GM12878 (cell line): ENCODE results near the gene PIGL. TPM values are rescaled to one million over a fixed set of nuclear protein-coding genes. Genes with fewer than 3 reads are reported as not detected.
"Not testable (repeated sequence)": the region's sequence is repeated elsewhere in the genome, so short reads cannot be mapped to it uniquely, and the experiment has no call there.

Experiments
- ATAC-seq: fragments of 200-7000 bp; cut with Tn5 transposase; 3 replicates; pipeline ENCODE4 v1.9.1; 2020; ENCODE audit warnings: mild to moderate bottlenecking, moderate library complexity
- BruUV-seq: library from RNA; stranded (reverse); fragments of 400-500 nt; replicated peaks from 2 replicates; lab custom pipeline; 2021; lab: Mats Ljungman, UMichigan
- CTCF ChIA-PET: fragments of 300-600 bp; sonication (Branson Sonifier 250); formaldehyde crosslinking; extraction: SDS; loops from one replicate; lab custom pipeline; 2021; ENCODE audit warnings: inconsistent platforms; lab: Yijun Ruan, JAX
- POLR2A ChIA-PET: fragments of 350-600 bp; formaldehyde crosslinking; extraction: SDS; loops from one replicate; lab custom pipeline; 2021; ENCODE audit warnings: inconsistent platforms; lab: Charles Lee
- RAD21 ChIA-PET: fragments of 300-600 bp; sonication (Branson Sonifier 250); formaldehyde crosslinking; loops from one replicate; lab custom pipeline; 2023; ENCODE audit warnings: antibody characterized with exemption; ENCODE audit not compliant: unreplicated experiment; lab: Charles Lee
- SMC1A ChIA-PET: fragments of 300-600 bp; sonication (Branson Sonifier 250); formaldehyde crosslinking; loops from one replicate; lab custom pipeline; 2023; ENCODE audit not compliant: unreplicated experiment, uncharacterized antibody; lab: Charles Lee
- DNase-seq: peaks from one replicate; pipeline ENCODE4 v3.0.0-alpha.2; 2011; ENCODE audit warnings: low read depth, low spot score
- FAIRE-seq: peaks from 3 replicates; lab custom pipeline; 2011; peaks lifted over from hg19 to GRCh38; lab: Jason Lieb, UNC
- H2AFZ ChIP-seq: 2 replicates; pipeline ENCODE4 v1.6.0; 2011; ENCODE audit warnings: low read depth, low read length, control low read depth; ENCODE audit not compliant: control insufficient read depth
- H3K27ac ChIP-seq: 2 replicates; pipeline ENCODE4 v1.5.1; 2011; ENCODE audit warnings: control low read depth; ENCODE audit not compliant: control insufficient read depth, insufficient read depth
- H3K27me3 ChIP-seq, 2 experiments: replicated peaks in 1 of 2; 2 replicates each; pipeline versions ENCODE4 v1.6.0 to v1.6.1; 2011; ENCODE audit warnings: low read length in 1 of 2; ENCODE audit not compliant: control insufficient read depth in 2 of 2, insufficient read depth in 2 of 2
- H3K36me3 ChIP-seq, 2 experiments: 2 replicates each; pipeline ENCODE4 v1.5.1; 2011; ENCODE audit warnings: low read length in 1 of 2; ENCODE audit not compliant: control insufficient read depth in 2 of 2, insufficient read depth in 2 of 2
- H3K4me1 ChIP-seq: 2 replicates; pipeline ENCODE4 v1.6.1; 2011; ENCODE audit warnings: mild to moderate bottlenecking, low read length, moderate library complexity, mixed read lengths; ENCODE audit not compliant: control insufficient read depth, insufficient read depth
- H3K4me2 ChIP-seq: 2 replicates; pipeline ENCODE4 v1.6.0; 2011; ENCODE audit warnings: control low read depth; ENCODE audit not compliant: control insufficient read depth, insufficient read depth
- H3K4me3 ChIP-seq: fragments of 200-600 bp; sonication (generic); 2 replicates; pipeline ENCODE4 v1.5.1; 2016
- H3K79me2 ChIP-seq: 2 replicates; pipeline ENCODE4 v1.6.0; 2011; ENCODE audit warnings: low read length; ENCODE audit not compliant: control insufficient read depth, insufficient read depth
- H3K9ac ChIP-seq: 2 replicates; pipeline ENCODE4 v1.8.0; 2011; ENCODE audit warnings: low read length, control low read depth, mixed read lengths; ENCODE audit not compliant: control insufficient read depth, insufficient read depth
- H3K9me3 ChIP-seq: replicated peaks from 3 replicates; pipeline ENCODE4 v1.5.1; 2011; ENCODE audit warnings: mild to moderate bottlenecking, low read length; ENCODE audit not compliant: control insufficient read depth, insufficient read depth
- H4K20me1 ChIP-seq: 2 replicates; pipeline ENCODE4 v1.6.0; 2011; ENCODE audit not compliant: control insufficient read depth, insufficient read depth
- CHD2 ChIP-seq: IDR thresholded peaks from 2 replicates; pipeline ENCODE4 v1.6.1; 2011; ENCODE audit warnings: low read depth, low read length, improper control_type of control experiment, borderline replicate concordance
- E2F4 ChIP-seq: IDR thresholded peaks from 2 replicates; pipeline ENCODE4 v1.6.1; 2012; ENCODE audit warnings: low read depth, low read length, improper control_type of control experiment
- JUNB ChIP-seq: IDR thresholded peaks from 2 replicates; pipeline ENCODE4 v1.6.1; 2016; ENCODE audit warnings: antibody characterized with exemption, mild to moderate bottlenecking
- PAX8 ChIP-seq: fragments of 450-650 bp; IDR thresholded peaks from 2 replicates; pipeline ENCODE4 v1.6.1; 2017; ENCODE audit warnings: mild to moderate bottlenecking, moderate library complexity
- RUNX3 ChIP-seq: IDR thresholded peaks from 2 replicates; pipeline ENCODE4 v1.6.1; 2012; ENCODE audit warnings: low read length, inconsistent platforms
- TCF7 ChIP-seq: IDR thresholded peaks from 2 replicates; pipeline ENCODE4 v1.6.1; 2014; ENCODE audit warnings: antibody characterized with exemption, borderline replicate concordance
- ZBTB40 ChIP-seq: fragments of 450-650 bp; IDR thresholded peaks from 2 replicates; pipeline ENCODE4 v1.6.1; 2016; ENCODE audit warnings: mild to moderate bottlenecking, moderate library complexity, borderline replicate concordance
- WGBS: methylation state at CpG from one replicate; pipeline ENCODE4 v1.1.6; 2016; ENCODE audit warnings: low lambda C conversion rate; ENCODE audit not compliant: insufficient replicate concordance, insufficient coverage; ENCODE audit errors: missing lambda C conversion rate; 5-methylcytosine and 5-hydroxymethylcytosine counted together
- in situ Hi-C: fragments of 300-500 bp; cut with MboI; formaldehyde crosslinking; loops from 9 replicates; pipeline ENCODE4 v1.14.3; 2018; ENCODE audit warnings: mixed read lengths
- intact Hi-C: fragments of 100-400 bp; cut with micrococcal nuclease; formaldehyde crosslinking; loops from one replicate; pipeline ENCODE4 v1.14.2; 2022; ENCODE audit not compliant: unreplicated experiment
- polyA plus RNA-seq, 11 experiments: library from polyadenylated mRNA; depleted of rRNA in 4 of 11; unstranded in 6 of 11; stranded (reverse) in 5 of 11; fragments of >200 nt; fragmentation: Nextera tagmentation in 4 of 11; fragmentation: Illumina TruSeq in 1 of 11; extraction: Ambion mirVana in 4 of 11; extraction: Trizol in 1 of 11; gene quantifications; 1 replicate in 1 of 11; 2 replicates in 10 of 11; pipeline versions ENCODE4 v1.2.1 to v1.2.3, GENCODE V29; 2011 to 2016; ENCODE audit warnings: inconsistent platforms in 2 of 11, missing spikeins in 2 of 11, low read depth in 1 of 11
- total RNA-seq, 4 experiments: library from RNA; depleted of rRNA in 3 of 4; stranded (reverse); fragments of >200 nt in 3 of 4; fragmentation: Illumina TruSeq in 1 of 4; extraction: Trizol in 1 of 4; gene quantifications; 2 replicates each; pipeline versions ENCODE4 v1.2.1 to v1.2.3, GENCODE V29; 2013 to 2021
- TF ChIP-seq, protein P1 (sequence below): fragments of 450-650 bp; IDR thresholded peaks from 2 replicates; pipeline ENCODE4 v1.6.1; 2017; ENCODE audit warnings: borderline replicate concordance

Gene PIGL
- total and polyA plus RNA-seq, 10 of the 15 experiments (the other 5 are each of a cell fraction or from before 2014, with no cell fraction given): 25.9 to 52.5 (median 30.2) TPM

DNA sequence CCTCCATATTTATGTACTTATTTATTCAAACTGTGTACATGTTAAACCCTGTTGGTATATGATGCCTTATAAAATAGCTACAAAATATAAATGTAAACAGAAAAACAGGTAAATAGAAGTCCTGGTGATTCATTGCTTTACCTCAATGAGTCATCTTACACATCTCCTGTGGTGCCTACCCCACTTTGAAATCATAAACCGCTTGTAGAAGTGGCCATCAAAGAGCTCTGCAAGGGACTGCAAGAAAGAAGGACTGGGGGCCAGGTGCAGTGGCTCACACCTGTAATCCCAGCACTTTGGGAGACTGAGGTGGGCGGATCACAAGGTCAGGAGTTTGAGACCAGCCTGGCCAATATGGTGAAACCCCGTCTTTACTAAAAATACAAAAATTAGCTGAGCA, 79.1 kb downstream of the PIGL start:
- H3K27ac ChIP-seq, intact Hi-C loops, H3K4me2 ChIP-seq, H4K20me1 ChIP-seq, H2AFZ ChIP-seq, H3K79me2 ChIP-seq, BruUV-seq, H3K36me3 ChIP-seq, H3K4me3 ChIP-seq, H3K4me1 ChIP-seq, FAIRE-seq, H3K9ac ChIP-seq, in situ Hi-C loops, H3K27me3 ChIP-seq, H3K9me3 ChIP-seq, DNase-seq: not testable (repeated sequence)
- 0 out of 3 replicates have a peak, but pooled peaks have one; percentile 32 for ATAC-seq
- CTCF ChIA-PET: interaction anchor here (1.0 to 6.4 kb wide), 4 partner anchors 7 to 68 kb away, joined by 3 to 30 read pairs (median 4); no protein-coding TSS in a partner anchor
- RAD21 ChIA-PET: interaction anchor here (0.8 to 1.1 kb wide), 2 partner anchors 10 to 79 kb away, joined by 3 to 5 read pairs; partner anchors contain the start of gene PIGL
- TF ChIP-seq RUNX3 (peak; percentile 73), JUNB (peak; percentile 57), TCF7 (0 out of 2 replicates have a peak, but pooled peaks have one; percentile 20)
- POLR2A ChIA-PET: interaction anchor here (0.9 to 1.7 kb wide), 2 partner anchors 10 to 44 kb away, joined by 4 read pairs; no protein-coding TSS in a partner anchor
- 63% methylated on average over 3 of the region's 3 CpGs for WGBS
- SMC1A ChIA-PET: interaction anchor here (1.5 to 3.5 kb wide), 3 partner anchors 8 to 45 kb away, joined by 5 to 16 read pairs (median 9); no protein-coding TSS in a partner anchor

GRCh38 chr17:16297367-16298139, 80.5 kb downstream of the PIGL start:
- no peaks in the 10 kb centered on the region for H3K4me1 ChIP-seq
- no peaks in the 10 kb centered on the region for H3K79me2 ChIP-seq
- H3K9me3 ChIP-seq: no peaks in the 10 kb centered on the region
- ATAC-seq (no peak), FAIRE-seq (no peak), DNase-seq (no peak)
- in situ Hi-C loops: no loop called here
- no peak overlapping the region for H2AFZ ChIP-seq
- SMC1A ChIA-PET: interaction anchor here (1.7 to 2.0 kb wide), 2 partner anchors 9 to 12 kb away, joined by 8 to 9 read pairs; no protein-coding TSS in a partner anchor
- POLR2A ChIA-PET: no interaction called here
- RAD21 ChIA-PET: interaction anchor here (1.9 to 2.0 kb wide), 2 partner anchors 9 to 55 kb away, joined by 6 read pairs; partner anchors contain the start of gene CENPV
- no peak overlapping the region for H3K4me2 ChIP-seq
- no peaks in the 10 kb centered on the region for H4K20me1 ChIP-seq
- no peaks in the 10 kb centered on the region for H3K27me3 ChIP-seq
- no TSS peak for BruUV-seq
- no peak overlapping the region for H3K4me3 ChIP-seq
- WGBS: 87% methylated on average over 11 of the region's 11 CpGs
- CTCF ChIA-PET: interaction anchor here (1.1 to 3.0 kb wide), 4 partner anchors 8 to 66 kb away, joined by 4 to 11 read pairs (median 7); no protein-coding TSS in a partner anchor
- intact Hi-C loops: no loop called here
- H3K36me3 ChIP-seq: no peaks in the 10 kb centered on the region; a peak in 1 of 4 replicates
- no peak overlapping the region for H3K27ac ChIP-seq
- no peak overlapping the region for H3K9ac ChIP-seq
- TF ChIP-seq PAX8 (no peak), ZBTB40 (no peak), E2F4 (no peak), CHD2 (no peak)
- TF ChIP-seq, protein P1, sequence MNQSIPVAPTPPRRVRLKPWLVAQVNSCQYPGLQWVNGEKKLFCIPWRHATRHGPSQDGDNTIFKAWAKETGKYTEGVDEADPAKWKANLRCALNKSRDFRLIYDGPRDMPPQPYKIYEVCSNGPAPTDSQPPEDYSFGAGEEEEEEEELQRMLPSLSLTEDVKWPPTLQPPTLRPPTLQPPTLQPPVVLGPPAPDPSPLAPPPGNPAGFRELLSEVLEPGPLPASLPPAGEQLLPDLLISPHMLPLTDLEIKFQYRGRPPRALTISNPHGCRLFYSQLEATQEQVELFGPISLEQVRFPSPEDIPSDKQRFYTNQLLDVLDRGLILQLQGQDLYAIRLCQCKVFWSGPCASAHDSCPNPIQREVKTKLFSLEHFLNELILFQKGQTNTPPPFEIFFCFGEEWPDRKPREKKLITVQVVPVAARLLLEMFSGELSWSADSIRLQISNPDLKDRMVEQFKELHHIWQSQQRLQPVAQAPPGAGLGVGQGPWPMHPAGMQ: no peak
